GDM1 (cell line): ENCODE results near the gene KLRF1.
A peak's percentile ranks its signal among the peaks of the same experiment; 100 is the strongest.

Experiments
- DNase-seq: peaks from one replicate; lab custom pipeline; 2025; lab: John Stamatoyannopoulos, UW

The KLRF1 gene, protein sequence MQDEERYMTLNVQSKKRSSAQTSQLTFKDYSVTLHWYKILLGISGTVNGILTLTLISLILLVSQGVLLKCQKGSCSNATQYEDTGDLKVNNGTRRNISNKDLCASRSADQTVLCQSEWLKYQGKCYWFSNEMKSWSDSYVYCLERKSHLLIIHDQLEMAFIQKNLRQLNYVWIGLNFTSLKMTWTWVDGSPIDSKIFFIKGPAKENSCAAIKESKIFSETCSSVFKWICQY

DNA sequence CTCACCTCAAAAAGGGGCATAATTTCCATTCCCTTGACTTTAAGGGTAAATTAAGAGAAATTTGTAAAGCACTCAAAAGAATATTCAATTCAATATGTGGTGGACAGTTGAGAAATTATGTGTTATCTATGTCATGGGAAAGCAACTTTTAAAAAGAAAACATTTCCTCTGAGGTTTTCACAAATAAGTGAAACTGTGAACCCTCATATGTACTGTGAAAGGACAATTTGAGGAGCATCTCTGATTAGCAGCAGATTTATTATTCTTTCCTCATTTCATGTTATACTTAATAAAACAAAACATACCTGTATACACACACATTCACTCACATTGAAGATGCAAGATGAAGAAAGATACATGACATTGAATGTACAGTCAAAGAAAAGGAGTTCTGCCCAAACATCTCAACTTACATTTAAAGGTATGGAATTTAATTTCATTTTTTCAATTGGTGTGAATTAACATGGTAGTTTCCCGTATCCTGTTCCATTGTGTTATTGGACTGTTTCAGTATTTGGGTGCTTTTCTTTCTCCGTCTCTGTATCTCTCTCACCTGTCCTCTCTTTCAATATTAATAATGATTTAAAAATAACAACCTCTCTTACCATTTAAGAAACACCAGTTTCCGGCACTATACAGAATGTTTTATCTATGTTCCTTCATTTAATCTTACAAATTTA lies at the start of gene KLRF1:
TSS of gene KLRF1 (plus strand) at position 273 of the 680 bp plus-strand sequence. CDS start at position 337, 64 bp downstream.
- DNase-seq, result no peak

DNA sequence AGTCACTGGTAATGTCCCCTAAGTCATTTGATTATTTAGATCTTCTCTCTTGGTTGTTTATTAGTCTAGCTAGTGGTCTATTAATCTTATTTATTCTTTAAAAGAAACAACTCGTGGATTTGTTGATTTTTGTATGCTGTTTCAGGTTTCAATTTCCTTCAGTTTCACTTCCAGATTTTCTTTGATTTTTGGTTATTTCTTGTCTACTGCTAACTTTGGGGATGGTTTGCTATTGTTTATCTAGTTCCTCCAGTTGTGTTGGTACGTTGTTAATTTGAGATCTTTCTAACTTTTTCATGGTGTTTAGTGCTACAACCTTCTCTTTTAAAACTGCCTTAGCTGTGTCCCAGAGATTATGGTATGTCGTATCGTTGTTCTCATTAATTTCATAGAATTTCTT lies 48.1 kb upstream of the KLRF1 start:
- no peak for DNase-seq

DNA sequence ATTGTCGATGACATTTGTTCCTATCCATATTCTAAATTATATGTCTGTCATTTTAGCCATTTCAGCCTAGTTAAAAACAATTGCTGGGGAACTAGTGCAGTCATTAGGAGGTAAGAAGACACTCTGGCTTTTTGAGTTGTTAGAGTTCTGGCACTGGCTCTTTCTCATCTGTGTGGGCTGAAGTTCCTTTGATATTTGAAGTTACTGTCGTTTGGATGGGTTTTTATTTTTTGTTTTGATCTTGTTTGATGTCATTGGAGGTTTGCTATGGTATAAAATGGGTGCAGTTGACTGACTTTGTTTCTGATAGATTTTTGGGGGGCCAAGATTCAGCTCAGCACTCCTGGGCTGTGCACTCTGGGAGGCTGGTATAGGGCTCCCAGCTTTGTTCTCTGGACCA lies 45.9 kb upstream of the KLRF1 start:
- no peak for DNase-seq

DNA sequence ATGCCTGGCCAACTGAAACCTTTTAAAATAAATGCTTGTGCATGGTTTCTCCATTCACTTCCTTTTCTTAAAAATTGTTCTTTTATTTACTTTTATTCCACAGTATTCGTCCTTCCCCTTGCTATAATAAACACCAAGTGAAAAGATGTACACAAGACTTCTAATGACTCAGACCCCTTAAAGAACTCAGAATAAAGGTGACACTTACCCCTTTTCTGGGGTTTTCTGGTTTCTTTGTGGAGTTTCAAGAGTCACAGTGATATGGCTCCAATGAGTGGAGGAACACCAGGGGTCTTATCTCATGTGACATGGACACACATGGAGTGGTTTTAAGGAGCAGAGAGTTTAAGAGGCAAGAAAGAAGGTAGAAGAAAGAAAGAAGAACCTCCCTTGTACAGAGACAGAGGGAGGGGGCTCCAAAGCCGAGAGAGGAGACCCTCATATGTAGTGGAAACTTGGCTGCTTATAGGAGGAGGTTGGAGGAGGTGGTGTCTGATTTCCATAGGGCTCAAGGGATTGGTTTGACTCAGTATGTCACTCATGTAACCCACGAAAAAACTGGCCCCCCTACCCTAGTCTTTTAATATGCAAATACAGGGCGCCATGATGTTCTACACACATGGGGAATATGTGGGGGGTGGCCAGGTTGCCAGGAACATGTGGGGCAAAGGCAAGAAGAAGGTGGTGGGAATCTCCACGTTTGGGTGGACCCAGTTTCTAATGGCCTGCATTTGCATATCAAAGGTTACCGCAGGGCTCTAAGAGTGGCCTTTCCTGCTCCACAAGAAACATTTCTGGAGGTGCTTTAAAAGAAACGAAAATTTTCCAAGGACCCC lies 44.5 kb upstream of the KLRF1 start:
- DNase-seq, result no peak

DNA sequence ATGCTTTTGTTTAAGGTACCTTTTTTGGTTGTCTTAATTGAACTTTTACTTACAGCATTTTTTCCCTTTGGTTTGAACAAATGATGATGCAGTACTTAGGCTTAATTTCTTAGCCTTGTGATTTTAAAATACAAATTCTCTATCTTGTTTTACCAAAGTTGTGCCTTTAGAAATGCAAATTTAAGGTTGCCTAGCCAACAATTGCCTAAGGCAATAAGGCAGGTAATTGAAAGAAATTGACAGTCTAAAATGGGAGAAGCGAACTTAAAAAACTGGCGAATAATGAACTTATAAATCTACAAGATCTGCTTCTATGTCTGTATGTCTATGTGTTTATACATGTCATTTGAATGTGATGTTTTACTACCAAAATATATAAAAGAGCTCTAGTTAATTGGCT lies 43.0 kb upstream of the KLRF1 start:
- DNase-seq, result no peak

DNA sequence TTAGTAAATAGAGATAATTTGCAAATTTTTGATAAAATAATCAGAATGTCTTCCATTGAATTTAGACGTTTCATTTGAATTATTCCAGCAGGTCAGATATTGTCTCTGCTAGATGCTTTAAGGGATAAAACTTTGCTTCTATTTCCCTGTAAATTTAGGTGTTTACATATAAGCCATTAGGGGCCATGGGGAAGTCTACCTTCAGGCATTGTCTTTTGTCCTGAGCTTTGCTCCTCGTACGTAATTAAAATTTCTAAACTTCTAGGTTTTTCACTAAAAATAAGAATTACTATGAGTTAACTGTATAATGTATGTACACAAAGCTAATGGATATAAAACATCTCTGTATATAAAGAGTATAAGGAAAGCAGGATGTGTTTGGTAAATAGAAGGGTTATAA lies 42.5 kb upstream of the KLRF1 start:
- DNase-seq, result no peak

DNA sequence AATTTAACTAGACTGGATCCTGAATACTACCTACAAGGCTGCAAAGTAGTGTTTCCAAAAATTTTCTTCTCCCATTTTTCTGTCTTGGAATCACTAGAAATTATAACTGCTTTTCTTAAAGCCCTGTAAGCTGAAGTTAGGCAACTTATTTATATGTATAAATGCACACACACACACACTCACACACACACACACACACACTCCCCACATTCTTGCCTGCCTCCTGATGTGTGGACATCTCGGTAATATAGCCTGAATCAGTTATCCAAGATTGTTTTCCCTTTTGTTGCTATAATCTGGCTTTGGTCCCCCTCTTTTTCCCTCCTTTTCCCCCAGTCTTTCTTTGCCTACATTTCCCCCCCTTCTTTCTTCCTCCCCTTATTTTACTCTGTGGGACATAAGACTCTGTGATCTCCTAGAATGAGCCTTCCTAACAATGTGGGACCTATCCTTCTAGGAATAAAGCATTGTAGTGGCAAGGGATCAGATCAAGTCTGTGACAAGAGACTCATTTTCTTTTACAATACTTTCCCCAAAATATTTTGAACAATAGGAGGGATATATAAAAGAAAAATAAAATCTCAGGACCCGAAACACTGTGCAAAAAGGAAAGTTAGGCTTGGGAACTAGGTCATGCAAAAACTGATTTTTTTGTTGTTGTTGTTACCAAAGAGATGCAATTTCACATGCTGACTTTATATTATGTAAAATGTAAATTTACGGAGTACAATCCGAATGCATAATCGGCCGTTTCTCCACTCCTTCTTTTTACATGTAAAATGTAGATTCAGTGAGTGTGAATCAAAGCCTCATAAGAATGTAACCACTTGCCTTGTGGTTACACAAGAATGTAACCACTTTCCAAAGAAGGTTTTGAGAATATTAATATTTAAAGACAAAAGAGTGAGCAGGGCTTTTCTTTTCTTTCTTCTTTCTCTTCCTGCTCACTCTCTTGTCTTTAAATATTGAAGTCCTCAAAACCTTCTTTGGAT lies 40.3 kb upstream of the KLRF1 start:
- no peak for DNase-seq

DNA sequence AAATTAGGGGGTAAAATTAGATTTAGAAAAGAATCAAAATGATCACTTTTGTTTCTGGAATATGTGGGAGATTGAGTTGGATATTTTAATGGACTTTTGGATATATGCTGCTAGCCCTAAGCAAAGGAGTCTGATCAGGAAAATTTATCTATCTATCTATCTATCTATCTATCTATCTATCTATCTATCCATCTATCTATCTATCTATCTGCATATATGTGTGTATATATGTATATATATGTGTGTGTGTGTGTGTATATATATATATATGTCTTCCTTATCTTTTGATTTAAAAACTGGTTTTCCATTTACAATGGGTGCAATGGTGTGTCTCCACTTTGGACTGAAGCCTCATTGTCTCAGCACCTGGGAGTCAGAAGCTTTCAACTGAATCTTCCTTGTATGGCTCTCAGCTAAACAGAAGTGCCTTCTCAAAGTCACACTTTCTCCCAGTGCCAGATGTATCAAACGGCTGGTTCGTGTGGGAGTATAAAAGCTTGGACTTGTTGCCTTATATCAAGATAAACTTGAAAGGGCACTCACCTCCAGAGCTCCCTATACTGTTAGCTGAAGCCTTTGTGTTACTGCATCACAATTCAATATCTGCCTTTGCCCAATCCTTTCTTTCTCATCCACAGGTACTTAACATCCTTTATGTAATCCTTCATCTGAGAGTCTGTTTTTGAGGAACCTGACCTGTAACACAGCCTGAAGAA lies 34.9 kb upstream of the KLRF1 start:
- DNase-seq, result no peak

DNA sequence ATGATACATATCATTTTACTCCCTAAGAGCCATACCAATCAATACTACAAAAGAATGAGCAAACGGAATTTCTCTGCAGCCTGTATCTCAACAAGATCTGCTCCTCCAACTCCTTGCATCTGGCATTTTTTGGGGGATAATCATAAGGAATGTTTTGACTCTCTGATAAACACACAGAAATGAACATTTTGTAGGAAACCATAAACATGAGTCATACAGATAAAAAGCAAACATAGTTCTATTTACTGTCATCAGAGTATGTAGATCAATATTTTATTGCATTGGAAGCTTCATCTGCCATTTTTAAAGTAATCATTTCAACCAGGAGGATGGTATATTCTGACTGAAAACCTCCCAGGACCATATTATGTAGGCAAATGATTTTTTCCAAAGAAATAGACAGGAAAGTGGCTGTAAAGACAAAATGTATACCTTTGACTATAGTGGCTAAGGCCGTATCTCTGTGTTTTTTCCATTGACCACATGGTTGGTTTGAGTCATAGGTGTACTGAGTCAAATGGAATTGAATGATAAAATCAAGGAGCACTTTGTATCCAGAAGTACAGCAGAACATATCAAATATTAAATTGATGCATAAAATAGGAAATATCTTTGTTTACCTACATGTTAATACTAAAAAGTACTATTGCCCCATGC lies 34.2 kb upstream of the KLRF1 start:
- DNase-seq, result no peak

DNA sequence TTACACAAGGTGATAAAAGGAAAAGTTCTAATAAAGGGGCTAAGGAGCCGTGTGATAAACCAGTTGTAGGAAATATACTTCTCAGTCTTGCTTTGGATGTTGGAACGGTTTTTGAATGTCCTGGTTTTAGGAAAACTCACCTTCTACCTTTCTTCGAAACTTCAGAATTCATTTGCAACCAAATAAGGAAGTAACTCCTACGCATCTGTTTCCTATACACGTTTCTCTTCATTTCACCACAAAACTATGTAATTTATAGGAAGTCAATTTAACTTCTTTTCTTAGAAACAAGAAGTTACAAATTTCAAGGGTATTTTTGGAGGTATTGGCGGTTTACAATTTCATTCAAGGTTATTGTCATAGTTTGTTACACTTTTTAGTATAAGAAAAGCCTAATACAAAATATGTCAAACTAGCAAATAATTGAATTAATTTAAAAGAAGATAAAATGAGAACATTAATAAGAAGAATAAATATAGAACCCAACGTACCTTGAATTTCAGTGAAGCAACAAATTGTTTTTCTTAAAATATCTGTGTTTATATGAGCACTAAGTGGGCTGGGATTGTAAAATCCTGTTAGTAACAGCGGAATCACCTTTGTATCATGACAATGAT lies 33.4 kb upstream of the KLRF1 start:
- peak; percentile 43 for DNase-seq

DNA sequence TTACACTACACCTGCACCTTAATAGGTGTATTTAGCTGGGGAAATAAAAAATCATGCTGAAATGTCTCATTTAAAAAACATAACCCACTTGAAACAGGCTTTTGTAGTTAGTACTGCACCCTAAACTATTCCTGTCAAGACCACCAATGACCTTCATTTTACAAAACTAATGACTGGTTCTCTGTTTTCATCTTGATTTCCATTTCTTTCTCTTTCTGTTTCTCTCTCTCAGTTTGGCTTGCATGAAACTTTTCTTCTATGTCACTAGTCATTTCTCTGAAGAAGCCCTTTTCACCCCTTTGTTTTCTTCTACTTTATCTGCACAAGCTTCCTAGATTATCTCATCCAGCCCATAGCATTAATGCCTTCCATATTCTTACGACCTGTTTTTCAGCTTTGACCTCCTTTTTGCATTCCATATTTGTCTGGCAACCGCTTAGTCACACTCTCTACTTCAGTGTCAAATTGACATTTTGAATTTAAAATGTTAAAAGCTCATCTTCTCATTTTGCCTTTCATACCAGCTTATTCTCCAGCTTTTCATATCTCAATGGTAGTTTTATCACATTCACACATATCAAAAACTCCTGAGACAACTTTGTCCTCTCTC lies 32.7 kb upstream of the KLRF1 start:
- DNase-seq, result no peak

DNA sequence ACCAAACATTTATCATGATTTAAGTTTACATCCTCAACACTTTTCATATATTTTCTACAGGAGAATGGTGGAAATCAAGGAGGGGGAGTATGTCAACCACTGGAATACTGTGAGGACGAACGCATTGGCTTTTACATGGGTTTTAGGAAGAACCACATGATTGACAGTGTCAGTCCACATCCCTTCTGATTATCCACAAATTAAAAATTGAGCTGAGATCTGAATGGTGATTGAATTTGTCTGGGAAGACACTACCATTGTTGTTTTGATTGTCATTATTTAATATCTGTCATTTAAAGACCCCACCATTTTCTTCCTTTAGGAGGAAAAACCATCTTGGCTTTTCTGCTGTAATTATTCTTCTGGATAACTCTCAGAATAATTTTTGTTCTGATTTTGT lies 31.3 kb upstream of the KLRF1 start:
- DNase-seq, result no peak

DNA sequence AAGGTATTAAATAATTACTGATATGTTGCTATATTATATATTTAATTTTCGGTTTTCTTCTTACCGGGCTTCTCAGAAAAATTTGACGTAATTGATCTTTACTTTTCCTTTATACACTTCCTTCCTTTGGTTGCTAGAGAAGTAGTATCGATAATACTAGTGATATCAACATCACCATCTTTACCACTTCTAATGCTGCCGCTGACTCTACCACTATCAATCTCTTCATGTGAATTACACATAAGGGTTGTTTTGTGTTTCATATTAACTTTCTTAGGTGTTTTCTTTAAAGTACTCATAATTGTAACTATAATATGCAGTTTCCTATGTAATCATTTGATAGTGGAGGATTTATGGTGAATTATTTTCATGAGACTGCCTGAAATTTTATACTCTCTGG lies 30.9 kb upstream of the KLRF1 start:
- no peak for DNase-seq

DNA sequence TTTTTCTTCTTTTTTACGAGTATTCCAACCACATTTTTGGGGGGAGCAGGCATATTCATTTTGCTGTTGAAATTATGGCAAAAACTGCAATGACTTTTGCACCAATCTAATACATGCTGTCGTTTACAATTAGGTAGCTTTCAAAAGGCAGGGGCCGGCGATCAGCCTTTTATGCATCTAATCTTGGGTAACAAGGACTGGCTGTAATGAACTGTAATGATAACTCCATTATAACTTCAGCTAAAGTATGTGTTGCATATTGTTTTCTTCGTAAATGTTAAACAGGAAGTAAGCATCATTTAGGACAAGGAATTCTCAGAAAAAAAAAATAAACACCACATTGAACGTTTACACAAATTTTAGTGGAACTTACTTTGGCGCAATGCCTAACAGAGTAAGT lies 30.3 kb upstream of the KLRF1 start:
- DNase-seq, result no peak

DNA sequence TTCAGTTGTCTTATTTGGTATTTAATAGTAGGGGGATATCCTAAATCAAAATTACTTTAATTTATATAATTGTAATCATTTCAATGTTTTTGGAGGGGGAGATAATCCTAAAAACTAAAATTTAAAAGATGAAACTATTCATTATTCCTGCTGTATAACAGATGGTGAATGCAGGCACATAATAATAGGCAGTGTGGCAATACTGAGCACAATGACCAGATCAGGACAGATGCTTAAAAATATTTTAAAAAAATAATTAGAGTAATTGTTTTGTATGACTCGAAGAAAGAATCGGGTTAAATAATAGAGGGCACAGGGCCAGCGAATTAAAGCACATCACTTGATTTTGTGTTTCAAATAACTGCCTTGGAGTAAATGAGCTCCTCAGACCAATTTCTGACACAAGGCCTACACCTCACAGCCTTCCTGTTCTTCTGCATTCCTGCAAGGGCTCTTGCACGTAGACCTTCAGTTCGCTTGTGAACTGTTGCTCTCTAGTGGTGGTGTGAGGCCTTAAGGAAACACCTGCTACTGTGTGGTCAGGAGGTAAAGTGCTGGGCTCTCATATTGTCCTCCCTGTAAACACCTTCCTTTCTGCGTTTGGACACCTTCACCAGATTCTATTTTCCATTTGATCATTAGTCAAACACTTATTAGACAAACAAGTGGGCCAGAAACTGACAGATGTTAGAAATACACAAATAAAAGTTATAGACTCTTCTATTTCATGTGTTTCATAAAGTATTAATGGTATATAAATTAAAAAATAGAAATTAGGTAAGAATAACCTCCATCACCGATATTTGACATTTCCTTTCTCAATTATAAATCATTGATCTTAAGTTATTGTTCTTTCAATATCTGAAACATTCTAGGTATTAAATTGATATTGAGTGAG lies 29.3 kb upstream of the KLRF1 start:
- DNase-seq, result peak; percentile 56

DNA sequence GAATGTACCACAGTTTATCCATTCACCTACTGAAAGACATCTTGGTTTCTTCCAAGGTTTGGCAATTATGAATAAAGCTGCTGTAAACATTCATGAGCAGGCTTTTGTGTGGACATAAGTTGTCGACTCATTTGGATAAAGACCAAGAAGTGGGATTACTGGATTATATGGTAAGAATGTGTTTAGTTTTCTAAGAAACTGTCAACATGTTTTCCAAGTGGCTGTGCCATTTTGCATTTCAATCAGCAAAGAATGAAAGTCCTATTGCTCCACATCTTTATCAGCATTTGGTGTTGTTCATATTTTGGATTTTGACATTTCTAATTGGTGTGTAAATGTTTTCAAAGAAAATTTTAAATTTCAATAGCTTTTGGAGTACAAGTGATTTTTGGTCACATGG lies 27.3 kb upstream of the KLRF1 start:
- no peak for DNase-seq

DNA sequence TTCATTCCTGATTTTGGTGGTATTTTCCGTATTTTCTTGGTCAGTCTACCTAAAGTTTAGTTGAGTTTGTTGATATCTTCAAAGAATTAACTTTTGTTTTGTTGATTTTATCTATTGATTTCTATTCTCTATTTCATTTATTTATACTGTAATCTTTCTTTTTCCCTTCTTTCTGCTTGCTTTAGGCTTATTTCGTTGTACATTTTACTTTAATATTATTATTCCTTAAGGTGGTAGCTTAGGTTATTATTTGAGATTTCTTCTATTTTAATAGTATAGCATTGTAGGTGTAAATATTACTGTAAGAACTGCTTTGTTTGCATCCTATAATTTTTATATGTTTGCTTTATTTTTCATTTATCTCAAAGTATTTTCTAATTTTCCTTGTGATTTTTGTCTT lies 21.4 kb upstream of the KLRF1 start:
- DNase-seq, result no peak

DNA sequence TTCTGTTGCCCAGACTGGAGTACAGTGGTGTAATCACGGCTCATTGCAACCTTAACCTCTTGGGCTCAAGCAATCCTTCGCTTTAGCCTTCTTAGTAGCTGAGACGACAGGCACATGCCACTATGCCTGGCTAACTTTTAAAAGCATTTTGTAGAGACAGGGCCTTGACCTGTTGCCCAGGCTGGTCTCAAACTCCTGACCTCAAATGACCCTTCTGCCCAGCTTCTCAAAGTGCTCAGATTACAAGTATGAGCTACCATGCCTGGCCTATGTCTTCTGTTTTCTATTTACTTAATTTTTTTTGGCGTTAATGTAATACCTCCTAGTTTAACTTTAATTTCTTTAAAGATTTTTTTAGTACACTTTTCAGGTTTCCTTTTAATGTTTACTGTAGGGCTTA lies 20.6 kb upstream of the KLRF1 start:
- no peak for DNase-seq

DNA sequence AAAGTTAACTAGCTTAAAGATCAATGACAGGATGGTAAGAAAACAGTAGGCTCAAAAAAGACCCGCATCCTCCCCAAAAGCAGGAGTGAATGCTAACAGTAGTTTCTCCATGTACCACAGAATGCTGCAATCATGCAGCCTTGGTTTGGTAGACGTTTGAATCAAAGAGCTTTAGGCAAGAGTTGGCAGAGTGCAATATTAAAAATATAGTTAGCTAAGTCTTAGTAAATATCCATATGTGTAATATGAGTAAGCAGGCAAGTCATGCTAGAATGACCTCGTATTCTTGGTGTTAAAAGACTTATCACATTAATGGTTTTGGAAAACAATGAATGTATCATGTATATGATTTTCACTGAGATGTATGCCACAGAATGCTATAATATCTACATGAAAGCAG lies 18.8 kb upstream of the KLRF1 start:
- no peak for DNase-seq
